ENCODE measurements around the gene SH3BGR.

The SH3BGR gene

DNA sequence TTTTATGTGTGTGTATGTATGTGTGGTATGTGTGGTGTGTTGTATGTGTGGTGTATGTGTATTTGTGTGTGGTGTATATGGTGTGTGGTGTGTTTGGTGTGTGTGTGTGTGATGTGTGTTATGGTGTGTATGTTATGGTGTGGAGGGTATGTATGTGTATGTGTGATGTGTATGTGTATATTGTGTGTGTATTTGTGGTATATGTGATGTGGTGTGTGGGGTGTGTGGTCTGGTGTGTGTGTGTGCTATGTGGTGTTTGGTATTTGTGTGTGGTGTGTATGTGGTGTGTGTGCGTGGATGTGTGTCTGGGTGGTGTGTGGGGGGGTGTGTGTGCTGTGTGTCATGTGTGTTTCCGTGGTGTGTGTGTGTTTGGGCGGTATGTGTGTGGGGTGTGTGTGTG, 59.3 kb downstream of the SH3BGR start:
- H3K4me1 ChIP-seq (ENCODE audit: control insufficient read depth, insufficient read depth, low read length) = no peaks in the 10 kb centered on the region
- no peak overlapping the region for H3K27ac ChIP-seq (ENCODE audit: insufficient read depth, low read depth, low read length, poor library complexity, severe bottlenecking)
- no peaks in the 10 kb centered on the region for H3K36me3 ChIP-seq (ENCODE audit: control insufficient read depth, insufficient read depth, low read length)
- H3K27me3 ChIP-seq (ENCODE audit: control insufficient read depth, insufficient read depth, low read length, poor library complexity, severe bottlenecking) = no peaks in the 10 kb centered on the region
- no peak overlapping the region for H3K4me3 ChIP-seq (ENCODE audit: insufficient read depth, low read depth, low read length)
- no peaks in the 10 kb centered on the region for H3K9me3 ChIP-seq (ENCODE audit: control insufficient read depth, low read length)
- WGBS, 2 experiments = 88 to 96% methylated on average over 3 of the region's 3 CpGs

- H3K9me3 ChIP-seq (ENCODE audit: control insufficient read depth, low read length) = no peaks in the 10 kb centered on the region
- H3K4me1 ChIP-seq (ENCODE audit: control insufficient read depth, insufficient read depth, low read length) = no peaks in the 10 kb centered on the region
- no peak overlapping the region for H3K4me3 ChIP-seq (ENCODE audit: insufficient read depth, low read depth, low read length)
- H3K36me3 ChIP-seq (ENCODE audit: control insufficient read depth, insufficient read depth, low read length) = no peaks in the 10 kb centered on the region
- H3K27me3 ChIP-seq (ENCODE audit: control insufficient read depth, insufficient read depth, low read length, poor library complexity, severe bottlenecking) = no peaks in the 10 kb centered on the region
- no peak overlapping the region for H3K27ac ChIP-seq (ENCODE audit: insufficient read depth, low read depth, low read length, poor library complexity, severe bottlenecking)
- 89 to 91% methylated on average over 1 of the region's 1 CpG for WGBS, 2 experiments
Measured at GRCh38 chr21:39513735-39514134, 62.0 kb downstream of the SH3BGR start.

- Histone ChIP-seq H3K9me3 (ENCODE audit: control insufficient read depth, low read length) (no peaks in the 10 kb centered on the region), H3K36me3 (ENCODE audit: control insufficient read depth, insufficient read depth, low read length) (no peaks in the 10 kb centered on the region), H3K27ac (ENCODE audit: insufficient read depth, low read depth, low read length, poor library complexity, severe bottlenecking) (no peak overlapping the region), H3K4me3 (ENCODE audit: insufficient read depth, low read depth, low read length) (no peak overlapping the region), H3K27me3 (ENCODE audit: control insufficient read depth, insufficient read depth, low read length, poor library complexity, severe bottlenecking) (no peaks in the 10 kb centered on the region), H3K4me1 (ENCODE audit: control insufficient read depth, insufficient read depth, low read length) (no peaks in the 10 kb centered on the region)
- 86 to 91% methylated on average over 6 to 8 of the region's 8 CpGs for WGBS, 2 experiments
Measured at GRCh38 chr21:39515684-39516472, 64.1 kb downstream of the SH3BGR start.

DNA sequence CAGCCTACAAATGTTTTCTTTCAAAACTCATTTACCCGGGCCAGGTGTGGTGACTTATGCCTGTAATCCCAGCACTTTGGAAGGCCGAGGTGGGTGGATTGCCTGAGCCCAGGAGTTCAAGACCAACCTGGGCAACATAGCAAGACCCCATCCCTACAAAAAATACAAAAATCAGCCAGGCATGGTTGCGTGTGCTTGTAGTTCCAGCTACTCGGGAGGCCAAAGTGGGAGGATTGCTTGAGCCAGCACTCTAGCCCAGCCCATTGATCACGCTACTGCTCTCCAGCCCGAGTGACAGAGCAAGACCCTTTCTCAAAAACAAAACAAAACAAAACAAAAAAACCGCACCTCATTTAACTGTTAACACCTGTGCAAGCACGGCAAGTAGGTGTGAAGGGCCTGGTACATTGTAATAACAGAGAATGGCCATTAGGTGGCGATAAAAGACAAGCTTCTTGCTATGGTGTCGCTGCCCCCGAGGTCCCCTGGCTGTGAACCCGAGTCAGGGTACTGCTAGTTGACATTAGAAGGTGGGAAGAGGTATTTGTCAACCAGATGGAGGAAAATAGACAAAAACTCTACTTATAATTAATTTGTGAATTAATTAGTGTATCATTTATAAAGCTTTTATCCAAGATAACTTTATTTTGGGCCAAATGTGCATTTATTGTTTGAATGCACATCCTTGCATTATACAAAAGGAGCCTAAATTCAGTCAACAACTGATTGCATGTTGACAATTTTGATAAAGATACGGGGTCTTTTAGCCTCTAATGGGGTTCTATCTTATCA, 66.5 kb downstream of the SH3BGR start:
- Histone ChIP-seq H3K27me3 (ENCODE audit: control insufficient read depth, insufficient read depth, low read length, poor library complexity, severe bottlenecking) (no peaks in the 10 kb centered on the region), H3K9me3 (ENCODE audit: control insufficient read depth, low read length) (no peaks in the 10 kb centered on the region), H3K27ac (ENCODE audit: insufficient read depth, low read depth, low read length, poor library complexity, severe bottlenecking) (no peak overlapping the region), H3K4me3 (ENCODE audit: insufficient read depth, low read depth, low read length) (no peak overlapping the region), H3K36me3 (ENCODE audit: control insufficient read depth, insufficient read depth, low read length) (no peaks in the 10 kb centered on the region), H3K4me1 (ENCODE audit: control insufficient read depth, insufficient read depth, low read length) (no peaks in the 10 kb centered on the region)
- 35 to 41% methylated on average over 12 to 13 of the region's 13 CpGs for WGBS, 2 experiments

DNA sequence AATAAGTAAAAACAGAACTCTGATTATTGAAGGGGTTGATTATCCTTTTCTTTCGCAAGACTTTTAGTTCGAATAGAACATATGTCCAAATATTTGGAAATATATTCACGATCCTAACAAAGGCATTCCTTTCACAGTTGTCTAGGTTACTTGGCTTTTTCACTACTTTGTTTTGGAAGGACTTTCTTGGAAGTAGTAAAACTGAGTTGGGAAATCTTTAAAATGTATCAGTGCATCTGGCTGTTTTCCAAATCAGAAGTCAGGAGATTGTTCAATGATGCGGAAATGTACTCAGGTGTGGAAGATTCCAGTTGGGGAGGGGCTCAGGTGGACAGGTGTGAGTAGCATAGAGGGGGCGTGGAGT, 67.1 kb downstream of the SH3BGR start:
- peaks cover 4% of the 10 kb centered on the region for H3K4me1 ChIP-seq (ENCODE audit: control insufficient read depth, insufficient read depth, low read length)
- H3K36me3 ChIP-seq (ENCODE audit: control insufficient read depth, insufficient read depth, low read length) = no peaks in the 10 kb centered on the region
- H3K27ac ChIP-seq (ENCODE audit: insufficient read depth, low read depth, low read length, poor library complexity, severe bottlenecking) = no peak overlapping the region
- 93 to 97% methylated on average over 5 of the region's 5 CpGs for WGBS, 2 experiments
- H3K4me3 ChIP-seq (ENCODE audit: insufficient read depth, low read depth, low read length) = no peak overlapping the region
- no peaks in the 10 kb centered on the region for H3K9me3 ChIP-seq (ENCODE audit: control insufficient read depth, low read length)
- H3K27me3 ChIP-seq (ENCODE audit: control insufficient read depth, insufficient read depth, low read length, poor library complexity, severe bottlenecking) = no peaks in the 10 kb centered on the region

DNA sequence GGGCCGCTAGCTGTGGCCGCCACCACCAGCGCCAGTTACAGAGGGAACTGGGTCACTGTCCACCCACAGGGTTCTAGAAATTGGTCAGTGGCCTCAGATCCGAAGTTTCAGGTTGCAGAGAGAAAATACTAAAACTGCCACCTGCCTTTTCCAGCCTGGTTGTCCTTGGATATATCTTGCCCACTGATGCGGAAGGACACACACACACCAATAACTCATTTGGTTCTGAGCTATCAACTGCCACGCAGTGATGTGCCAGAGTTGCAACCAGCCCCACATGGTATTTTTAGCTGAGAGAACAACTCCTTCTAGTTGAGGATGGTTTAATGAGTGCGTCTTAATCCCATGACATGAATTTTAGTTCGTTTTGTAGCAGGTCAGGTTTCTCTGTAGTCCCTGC, 68.1 kb downstream of the SH3BGR start:
- H3K4me3 ChIP-seq (ENCODE audit: insufficient read depth, low read depth, low read length) = no peak overlapping the region
- H3K27me3 ChIP-seq (ENCODE audit: control insufficient read depth, insufficient read depth, low read length, poor library complexity, severe bottlenecking) = no peaks in the 10 kb centered on the region
- no peaks in the 10 kb centered on the region for H3K9me3 ChIP-seq (ENCODE audit: control insufficient read depth, low read length)
- H3K36me3 ChIP-seq (ENCODE audit: control insufficient read depth, insufficient read depth, low read length) = no peaks in the 10 kb centered on the region
- 96 to 97% methylated on average over 8 of the region's 8 CpGs for WGBS, 2 experiments
- no peak overlapping the region for H3K27ac ChIP-seq (ENCODE audit: insufficient read depth, low read depth, low read length, poor library complexity, severe bottlenecking)
- peaks cover 9% of the 10 kb centered on the region for H3K4me1 ChIP-seq (ENCODE audit: control insufficient read depth, insufficient read depth, low read length)

DNA sequence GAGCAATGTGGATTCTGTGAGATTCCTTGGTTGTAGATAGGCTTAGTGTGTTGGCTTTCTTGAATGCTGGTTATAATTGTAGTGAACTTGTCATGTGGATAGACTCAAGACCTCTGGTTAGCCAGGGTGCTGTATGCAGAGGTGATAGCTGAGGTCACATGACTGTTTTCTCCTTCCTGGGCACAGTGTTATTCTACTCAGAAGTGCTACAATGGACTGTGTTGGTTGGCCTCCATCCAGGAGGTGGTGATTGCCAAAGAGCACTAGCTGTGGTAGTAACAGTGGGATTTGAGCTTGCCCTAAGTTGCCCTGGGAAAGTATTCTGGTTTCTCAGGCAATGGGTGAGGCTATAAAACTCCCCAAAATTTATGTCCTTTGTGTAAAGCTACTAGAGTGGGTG, 71.6 kb downstream of the SH3BGR start:
- Histone ChIP-seq H3K4me1 (ENCODE audit: control insufficient read depth, insufficient read depth, low read length) (peaks cover 19% of the 10 kb centered on the region), H3K9me3 (ENCODE audit: control insufficient read depth, low read length) (no peaks in the 10 kb centered on the region), H3K4me3 (ENCODE audit: insufficient read depth, low read depth, low read length) (no peak overlapping the region), H3K27ac (ENCODE audit: insufficient read depth, low read depth, low read length, poor library complexity, severe bottlenecking) (no peak overlapping the region), H3K36me3 (ENCODE audit: control insufficient read depth, insufficient read depth, low read length) (no peaks in the 10 kb centered on the region), H3K27me3 (ENCODE audit: control insufficient read depth, insufficient read depth, low read length, poor library complexity, severe bottlenecking) (no peaks in the 10 kb centered on the region)

GRCh38 chr21:39523915-39524314, 72.1 kb downstream of the SH3BGR start:
- Histone ChIP-seq H3K9me3 (ENCODE audit: control insufficient read depth, low read length) (no peaks in the 10 kb centered on the region), H3K36me3 (ENCODE audit: control insufficient read depth, insufficient read depth, low read length) (no peaks in the 10 kb centered on the region), H3K4me3 (ENCODE audit: insufficient read depth, low read depth, low read length) (no peak overlapping the region), H3K27me3 (ENCODE audit: control insufficient read depth, insufficient read depth, low read length, poor library complexity, severe bottlenecking) (no peaks in the 10 kb centered on the region), H3K27ac (ENCODE audit: insufficient read depth, low read depth, low read length, poor library complexity, severe bottlenecking) (no peak overlapping the region), H3K4me1 (ENCODE audit: control insufficient read depth, insufficient read depth, low read length) (peaks cover 19% of the 10 kb centered on the region)
- WGBS, 2 experiments = 91 to 94% methylated on average over 1 of the region's 1 CpG

DNA sequence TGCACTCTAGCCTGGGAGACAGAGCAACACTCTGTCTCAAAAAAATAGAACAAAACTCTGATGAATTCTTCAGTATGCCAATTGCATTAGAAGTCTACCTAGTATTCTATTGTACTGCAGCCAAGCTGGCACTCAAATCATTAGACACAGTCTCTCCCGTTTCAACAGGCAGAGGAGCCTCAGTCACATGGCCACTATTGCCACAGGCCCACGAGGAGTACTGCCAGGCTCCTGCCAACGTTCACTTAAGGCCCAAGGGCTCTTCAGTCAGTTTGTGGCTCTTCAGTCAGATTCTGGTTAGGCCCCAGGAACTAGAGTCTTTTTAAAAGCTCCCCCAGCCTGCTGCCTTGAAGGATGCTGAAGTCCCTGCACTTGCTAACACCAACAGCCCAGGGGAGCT, 73.4 kb downstream of the SH3BGR start:
- 88 to 92% methylated on average over 3 of the region's 3 CpGs for WGBS, 2 experiments
- Histone ChIP-seq H3K9me3 (ENCODE audit: control insufficient read depth, low read length) (no peaks in the 10 kb centered on the region), H3K4me1 (ENCODE audit: control insufficient read depth, insufficient read depth, low read length) (peaks cover 19% of the 10 kb centered on the region), H3K27me3 (ENCODE audit: control insufficient read depth, insufficient read depth, low read length, poor library complexity, severe bottlenecking) (no peaks in the 10 kb centered on the region), H3K27ac (ENCODE audit: insufficient read depth, low read depth, low read length, poor library complexity, severe bottlenecking) (no peak overlapping the region), H3K36me3 (ENCODE audit: control insufficient read depth, insufficient read depth, low read length) (no peaks in the 10 kb centered on the region), H3K4me3 (ENCODE audit: insufficient read depth, low read depth, low read length) (no peak overlapping the region)

- WGBS, 2 experiments = 93 to 96% methylated on average over 12 of the region's 12 CpGs
- H3K4me1 ChIP-seq (ENCODE audit: control insufficient read depth, insufficient read depth, low read length) = peaks cover 19% of the 10 kb centered on the region
- H3K4me3 ChIP-seq (ENCODE audit: insufficient read depth, low read depth, low read length) = no peak overlapping the region
- H3K9me3 ChIP-seq (ENCODE audit: control insufficient read depth, low read length) = no peaks in the 10 kb centered on the region
- H3K36me3 ChIP-seq (ENCODE audit: control insufficient read depth, insufficient read depth, low read length) = no peaks in the 10 kb centered on the region
- no peak overlapping the region for H3K27ac ChIP-seq (ENCODE audit: insufficient read depth, low read depth, low read length, poor library complexity, severe bottlenecking)
- no peaks in the 10 kb centered on the region for H3K27me3 ChIP-seq (ENCODE audit: control insufficient read depth, insufficient read depth, low read length, poor library complexity, severe bottlenecking)
Measured at GRCh38 chr21:39525601-39526000, 73.8 kb downstream of the SH3BGR start.

Data from ectodermal cell (in vitro differentiated cells).